ENCODE measurements around the gene SAMD3.

DNA sequence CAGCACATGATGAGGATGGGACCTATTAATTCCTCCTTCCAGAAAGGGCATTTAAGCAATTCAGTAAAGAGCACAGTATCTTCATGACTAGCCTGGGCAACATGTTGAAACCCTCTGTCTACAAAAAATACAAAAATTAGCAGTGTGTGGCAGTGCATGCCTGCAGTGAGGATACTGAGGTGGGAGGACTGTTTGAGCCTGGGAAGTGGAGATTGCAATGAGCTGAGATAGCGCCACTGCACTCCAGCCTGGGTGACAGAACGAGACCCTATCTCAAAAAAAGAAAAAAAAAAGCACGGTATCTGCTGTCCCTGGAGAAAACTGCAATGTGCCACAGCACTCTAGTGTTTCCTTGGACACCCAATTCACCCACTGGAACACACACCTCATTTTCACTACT lies 18.4 kb downstream of the SAMD3 start:
- no peak for TF ChIP-seq POLR2AphosphoS5 (IDR thresholded peaks at IDR 0.05; ENCODE audit: borderline replicate concordance, low read depth, low read length)
- no peak for TF ChIP-seq EZH2 (IDR thresholded peaks at IDR 0.05)
- no peak for TF ChIP-seq FOXP2 (optimal IDR thresholded peaks at IDR 0.05; ENCODE audit: control extremely low read depth, extremely low read length, insufficient read depth)

Measured in SK-N-MC (cell line).